ENCODE measurements around the gene MYMX. TPM values are rescaled to one million over a fixed set of nuclear protein-coding genes. Genes with fewer than 3 reads are reported as not detected.

The MYMX gene
- polyA plus RNA-seq, 1 donor from 2014 or later: not detected

GRCh38 chr6:44265007-44265721 lies 48.4 kb downstream of the MYMX start, which contains the start of gene NFKBIE:
Gene NFKBIE (minus strand): TSS chr6:44265551. CDS start chr6:44265346, 205 bp downstream.
- H3K4me2 ChIP-seq (ENCODE audit: low read length): peak within 1 kb of the TSS; percentile 95
- TF ChIP-seq SMC3 (conservative IDR thresholded peaks at IDR 0.05; ENCODE audit: poor library complexity) (peak; percentile 72), POLR2AphosphoS5 (IDR thresholded peaks at IDR 0.05) (peak; percentile 58), CTCF (IDR thresholded peaks at IDR 0.05; ENCODE audit: poor library complexity, severe bottlenecking) (peak; percentile 79), EP300 (conservative IDR thresholded peaks at IDR 0.05; ENCODE audit: poor library complexity, severe bottlenecking) (peak; percentile 47), EZH2 (IDR thresholded peaks at IDR 0.05; ENCODE audit: borderline replicate concordance, insufficient read depth, low read length, poor library complexity, severe bottlenecking) (no peak), TAF1 (IDR thresholded peaks at IDR 0.05; ENCODE audit: low read depth) (no peak), RAD21 (conservative IDR thresholded peaks at IDR 0.05) (peak; percentile 70), MXI1 (conservative IDR thresholded peaks at IDR 0.05; ENCODE audit: poor library complexity, severe bottlenecking) (peak; percentile 88), REST (IDR thresholded peaks at IDR 0.05; ENCODE audit: borderline replicate concordance) (no peak)
- H3K27me3 ChIP-seq (ENCODE audit: insufficient read depth, low read depth, low read length): no peaks in the 10 kb centered on the region
- H2AFZ ChIP-seq (ENCODE audit: low read depth, low read length): peak within 1 kb of the TSS; percentile 48
- peaks cover 14% of the 10 kb centered on the region for H3K79me2 ChIP-seq (replicated peaks; ENCODE audit: insufficient read depth, low read length)
- H3K9me3 ChIP-seq (ENCODE audit: low read length): no peaks in the 10 kb centered on the region
- H3F3A ChIP-seq (ENCODE audit: insufficient read depth, low read length, poor library complexity, severe bottlenecking): no peaks in the 10 kb centered on the region
- peak within 1 kb of the TSS; percentile 96 for H3K4me3 ChIP-seq (ENCODE audit: low read length)
- H3K27ac ChIP-seq (ENCODE audit: low read length): peak within 1 kb of the TSS; percentile 69
- peak within 1 kb of the TSS; percentile 79 for H3K9ac ChIP-seq (ENCODE audit: low read length)
- no peaks in the 10 kb centered on the region for H3K36me3 ChIP-seq (ENCODE audit: insufficient read depth, low read length)
- peaks cover 4% of the 10 kb centered on the region for H4K20me1 ChIP-seq (ENCODE audit: insufficient read depth)
- no peaks in the 10 kb centered on the region for H3K9me2 ChIP-seq (ENCODE audit: insufficient read depth, low read length)

GRCh38 chr6:44265722-44266233 lies 49.1 kb downstream of the MYMX start:
- Histone ChIP-seq H3K9me2 (ENCODE audit: insufficient read depth, low read length) (no peaks in the 10 kb centered on the region), H3K36me3 (ENCODE audit: insufficient read depth, low read length) (no peaks in the 10 kb centered on the region), H4K20me1 (ENCODE audit: insufficient read depth) (peaks cover 4% of the 10 kb centered on the region), H3K27ac (ENCODE audit: low read length) (peak overlapping the region; percentile 44), H2AFZ (ENCODE audit: low read depth, low read length) (no peak overlapping the region), H3K4me2 (ENCODE audit: low read length) (no peak overlapping the region), H3K9me3 (ENCODE audit: low read length) (no peaks in the 10 kb centered on the region), H3K9ac (ENCODE audit: low read length) (peak overlapping the region; percentile 79), H3F3A (ENCODE audit: insufficient read depth, low read length, poor library complexity, severe bottlenecking) (no peaks in the 10 kb centered on the region), H3K27me3 (ENCODE audit: insufficient read depth, low read depth, low read length) (no peaks in the 10 kb centered on the region), H3K4me3 (ENCODE audit: low read length) (peak overlapping the region; percentile 96), H3K79me2 (replicated peaks; ENCODE audit: insufficient read depth, low read length) (peaks cover 14% of the 10 kb centered on the region)
- TF ChIP-seq TAF1 (IDR thresholded peaks at IDR 0.05; ENCODE audit: low read depth) (no peak), SMC3 (conservative IDR thresholded peaks at IDR 0.05; ENCODE audit: poor library complexity) (no peak), MXI1 (conservative IDR thresholded peaks at IDR 0.05; ENCODE audit: poor library complexity, severe bottlenecking) (no peak), POLR2AphosphoS5 (IDR thresholded peaks at IDR 0.05) (no peak), CTCF (IDR thresholded peaks at IDR 0.05; ENCODE audit: poor library complexity, severe bottlenecking) (no peak), REST (IDR thresholded peaks at IDR 0.05; ENCODE audit: borderline replicate concordance) (no peak), EP300 (conservative IDR thresholded peaks at IDR 0.05; ENCODE audit: poor library complexity, severe bottlenecking) (no peak), EZH2 (IDR thresholded peaks at IDR 0.05; ENCODE audit: borderline replicate concordance, insufficient read depth, low read length, poor library complexity, severe bottlenecking) (no peak), RAD21 (conservative IDR thresholded peaks at IDR 0.05) (no peak)

Data from neural cell (in vitro differentiated cells).